GM12878 (cell line): ENCODE results near the gene WDR38. TPM values are rescaled to one million over a fixed set of nuclear protein-coding genes. Genes with fewer than 3 reads are reported as not detected.

Source experiments
- ATAC-seq: fragments of 200-7000 bp; cut with Tn5 transposase; 3 replicates; pipeline ENCODE4 v1.9.1; 2020; ENCODE audit warnings: mild to moderate bottlenecking, moderate library complexity
- BruUV-seq: library from RNA; stranded (reverse); fragments of 400-500 nt; replicated peaks from 2 replicates; lab custom pipeline; 2021; lab: Mats Ljungman, UMichigan
- CTCF ChIA-PET: fragments of 300-600 bp; sonication (Branson Sonifier 250); formaldehyde crosslinking; extraction: SDS; loops from one replicate; lab custom pipeline; 2021; ENCODE audit warnings: inconsistent platforms; lab: Yijun Ruan, JAX
- POLR2A ChIA-PET: fragments of 350-600 bp; formaldehyde crosslinking; extraction: SDS; loops from one replicate; lab custom pipeline; 2021; ENCODE audit warnings: inconsistent platforms; lab: Charles Lee
- RAD21 ChIA-PET: fragments of 300-600 bp; sonication (Branson Sonifier 250); formaldehyde crosslinking; loops from one replicate; lab custom pipeline; 2023; ENCODE audit warnings: antibody characterized with exemption; ENCODE audit not compliant: unreplicated experiment; lab: Charles Lee
- SMC1A ChIA-PET: fragments of 300-600 bp; sonication (Branson Sonifier 250); formaldehyde crosslinking; loops from one replicate; lab custom pipeline; 2023; ENCODE audit not compliant: unreplicated experiment, uncharacterized antibody; lab: Charles Lee
- DNase-seq: peaks from one replicate; pipeline ENCODE4 v3.0.0-alpha.2; 2011; ENCODE audit warnings: low read depth, low spot score
- FAIRE-seq: peaks from 3 replicates; lab custom pipeline; 2011; peaks lifted over from hg19 to GRCh38; lab: Jason Lieb, UNC
- H2AFZ ChIP-seq: 2 replicates; pipeline ENCODE4 v1.6.0; 2011; ENCODE audit warnings: low read depth, low read length, control low read depth; ENCODE audit not compliant: control insufficient read depth
- H3K27ac ChIP-seq: 2 replicates; pipeline ENCODE4 v1.5.1; 2011; ENCODE audit warnings: control low read depth; ENCODE audit not compliant: control insufficient read depth, insufficient read depth
- H3K27me3 ChIP-seq, 2 experiments: replicated peaks in 1 of 2; 2 replicates each; pipeline versions ENCODE4 v1.6.0 to v1.6.1; 2011; ENCODE audit warnings: low read length in 1 of 2; ENCODE audit not compliant: control insufficient read depth in 2 of 2, insufficient read depth in 2 of 2
- H3K36me3 ChIP-seq, 2 experiments: 2 replicates each; pipeline ENCODE4 v1.5.1; 2011; ENCODE audit warnings: low read length in 1 of 2; ENCODE audit not compliant: control insufficient read depth in 2 of 2, insufficient read depth in 2 of 2
- H3K4me1 ChIP-seq: 2 replicates; pipeline ENCODE4 v1.6.1; 2011; ENCODE audit warnings: mild to moderate bottlenecking, low read length, moderate library complexity, mixed read lengths; ENCODE audit not compliant: control insufficient read depth, insufficient read depth
- H3K4me2 ChIP-seq: 2 replicates; pipeline ENCODE4 v1.6.0; 2011; ENCODE audit warnings: control low read depth; ENCODE audit not compliant: control insufficient read depth, insufficient read depth
- H3K4me3 ChIP-seq: fragments of 200-600 bp; sonication (generic); 2 replicates; pipeline ENCODE4 v1.5.1; 2016
- H3K79me2 ChIP-seq: 2 replicates; pipeline ENCODE4 v1.6.0; 2011; ENCODE audit warnings: low read length; ENCODE audit not compliant: control insufficient read depth, insufficient read depth
- H3K9ac ChIP-seq: 2 replicates; pipeline ENCODE4 v1.8.0; 2011; ENCODE audit warnings: low read length, control low read depth, mixed read lengths; ENCODE audit not compliant: control insufficient read depth, insufficient read depth
- H3K9me3 ChIP-seq: replicated peaks from 3 replicates; pipeline ENCODE4 v1.5.1; 2011; ENCODE audit warnings: mild to moderate bottlenecking, low read length; ENCODE audit not compliant: control insufficient read depth, insufficient read depth
- H4K20me1 ChIP-seq: 2 replicates; pipeline ENCODE4 v1.6.0; 2011; ENCODE audit not compliant: control insufficient read depth, insufficient read depth
- BACH1 ChIP-seq: fragments of 450-650 bp; IDR thresholded peaks from 2 replicates; pipeline ENCODE4 v1.6.1; 2017; ENCODE audit warnings: mild to moderate bottlenecking, borderline replicate concordance
- EED ChIP-seq: sonication (generic); IDR thresholded peaks from 2 replicates; pipeline ENCODE4 v1.6.1; 2016; ENCODE audit warnings: antibody characterized with exemption, low read depth
- HCFC1 ChIP-seq: fragments of 150-350 bp; IDR thresholded peaks from 2 replicates; pipeline ENCODE4 v1.6.1; 2014; ENCODE audit warnings: low read length
- LARP7 ChIP-seq: fragments of 450-650 bp; IDR thresholded peaks from 2 replicates; pipeline ENCODE4 v1.6.1; 2017; ENCODE audit warnings: mild to moderate bottlenecking
- NRF1 ChIP-seq: conservative IDR thresholded peaks from 2 replicates; pipeline ENCODE4 v1.6.1; 2011; ENCODE audit warnings: mild to moderate bottlenecking, low read depth, low read length, improper control_type of control experiment
- RAD51 ChIP-seq: fragments of 450-650 bp; IDR thresholded peaks from 2 replicates; pipeline ENCODE4 v1.6.1; 2016; ENCODE audit warnings: moderate library complexity, mild to moderate bottlenecking, inconsistent platforms
- RBBP5 ChIP-seq: fragments of 200-600 bp; sonication (generic); conservative IDR thresholded peaks from 2 replicates; pipeline ENCODE4 v1.6.1; 2016
- ZBTB33 ChIP-seq: fragments of 450-650 bp; IDR thresholded peaks from 2 replicates; pipeline ENCODE4 v1.6.1; 2017; ENCODE audit warnings: mild to moderate bottlenecking
- ZNF274 ChIP-seq: IDR thresholded peaks from one replicate; pipeline ENCODE4 v1.8.0; 2011; ENCODE audit not compliant: insufficient read length, insufficient read depth
- WGBS: methylation state at CpG from one replicate; pipeline ENCODE4 v1.1.6; 2016; ENCODE audit warnings: low lambda C conversion rate; ENCODE audit not compliant: insufficient replicate concordance, insufficient coverage; ENCODE audit errors: missing lambda C conversion rate; 5-methylcytosine and 5-hydroxymethylcytosine counted together
- in situ Hi-C: fragments of 300-500 bp; cut with MboI; formaldehyde crosslinking; loops from 9 replicates; pipeline ENCODE4 v1.14.3; 2018; ENCODE audit warnings: mixed read lengths
- intact Hi-C: fragments of 100-400 bp; cut with micrococcal nuclease; formaldehyde crosslinking; loops from one replicate; pipeline ENCODE4 v1.14.2; 2022; ENCODE audit not compliant: unreplicated experiment
- polyA plus RNA-seq, 11 experiments: library from polyadenylated mRNA; depleted of rRNA in 4 of 11; unstranded in 6 of 11; stranded (reverse) in 5 of 11; fragments of >200 nt; fragmentation: Nextera tagmentation in 4 of 11; fragmentation: Illumina TruSeq in 1 of 11; extraction: Ambion mirVana in 4 of 11; extraction: Trizol in 1 of 11; gene quantifications; 1 replicate in 1 of 11; 2 replicates in 10 of 11; pipeline versions ENCODE4 v1.2.1 to v1.2.3, GENCODE V29; 2011 to 2016; ENCODE audit warnings: inconsistent platforms in 2 of 11, missing spikeins in 2 of 11, low read depth in 1 of 11
- total RNA-seq, 4 experiments: library from RNA; depleted of rRNA in 3 of 4; stranded (reverse); fragments of >200 nt in 3 of 4; fragmentation: Illumina TruSeq in 1 of 4; extraction: Trizol in 1 of 4; gene quantifications; 2 replicates each; pipeline versions ENCODE4 v1.2.1 to v1.2.3, GENCODE V29; 2013 to 2021
- TF ChIP-seq, protein P1 (sequence below): fragments of 450-650 bp; IDR thresholded peaks from 2 replicates; pipeline ENCODE4 v1.6.1; 2017; ENCODE audit warnings: mild to moderate bottlenecking, moderate library complexity
- TF ChIP-seq, protein P2 (sequence below): fragments of 450-650 bp; IDR thresholded peaks from 2 replicates; pipeline ENCODE4 v1.6.1; 2017; ENCODE audit warnings: antibody characterized with exemption, mild to moderate bottlenecking, moderate library complexity

Gene WDR38
- total and polyA plus RNA-seq, 10 of the 15 experiments (the other 5 are each of a cell fraction or from before 2014, with no cell fraction given): not detected

GRCh38 chr9:124854822-124855221, 1.6 kb downstream of the WDR38 start:
- Histone ChIP-seq H3K27me3 (no peaks in the 10 kb centered on the region), H3K36me3 (peaks cover 23 to 27% of the 10 kb centered on the region in 2 experiments; a peak in 3 of 4 replicates), H3K9ac (no peak overlapping the region), H3K4me3 (no peak overlapping the region), H4K20me1 (peaks cover 10% of the 10 kb centered on the region), H2AFZ (no peak overlapping the region), H3K27ac (no peak overlapping the region), H3K4me1 (peaks cover 11% of the 10 kb centered on the region), H3K9me3 (no peaks in the 10 kb centered on the region), H3K79me2 (peaks cover 20% of the 10 kb centered on the region), H3K4me2 (no peak overlapping the region)
- in situ Hi-C loops: loop anchor here (5.0 to 25.0 kb wide), 3 partner anchors 83 to 1943 kb away; partner anchors contain the start of genes NR6A1, RC3H2 and ZBTB6
- CTCF ChIA-PET: interaction anchor here (0.9 to 26.5 kb wide), 8 partner anchors 13 to 517 kb away, joined by 3 to 575 read pairs (median 36); partner anchors contain the start of genes NR6A1 and OLFML2A
- no peak for ATAC-seq
- intact Hi-C loops: loop anchor here (1.0 to 5.0 kb wide), 2 partner anchors 39 to 238 kb away; no protein-coding TSS in a partner anchor
- RAD21 ChIA-PET: interaction anchor here (1.0 to 9.5 kb wide), 5 partner anchors 16 to 82 kb away, joined by 3 to 180 read pairs (median 6); partner anchors contain the start of genes NR6A1 and OLFML2A
- FAIRE-seq: no peak
- no TSS peak for BruUV-seq
- 72% methylated on average over 7 of the region's 7 CpGs for WGBS
- SMC1A ChIA-PET: interaction anchor here (0.6 to 12.1 kb wide), 5 partner anchors 39 to 617 kb away, joined by 3 to 233 read pairs (median 8); partner anchors contain the start of genes NR6A1 and OLFML2A
- no peak for DNase-seq
- POLR2A ChIA-PET: interaction anchor here (0.6 to 1.4 kb wide), 4 partner anchors 31 to 84 kb away, joined by 3 to 4 read pairs (median 4); partner anchors contain the start of gene NR6A1
- TF ChIP-seq BACH1 (no peak), RBBP5 (no peak), EED (no peak), ZBTB33 (no peak), NRF1 (no peak), HCFC1 (no peak), LARP7 (no peak), ZNF274 (no peak), RAD51 (no peak)
- TF ChIP-seq, protein P1, sequence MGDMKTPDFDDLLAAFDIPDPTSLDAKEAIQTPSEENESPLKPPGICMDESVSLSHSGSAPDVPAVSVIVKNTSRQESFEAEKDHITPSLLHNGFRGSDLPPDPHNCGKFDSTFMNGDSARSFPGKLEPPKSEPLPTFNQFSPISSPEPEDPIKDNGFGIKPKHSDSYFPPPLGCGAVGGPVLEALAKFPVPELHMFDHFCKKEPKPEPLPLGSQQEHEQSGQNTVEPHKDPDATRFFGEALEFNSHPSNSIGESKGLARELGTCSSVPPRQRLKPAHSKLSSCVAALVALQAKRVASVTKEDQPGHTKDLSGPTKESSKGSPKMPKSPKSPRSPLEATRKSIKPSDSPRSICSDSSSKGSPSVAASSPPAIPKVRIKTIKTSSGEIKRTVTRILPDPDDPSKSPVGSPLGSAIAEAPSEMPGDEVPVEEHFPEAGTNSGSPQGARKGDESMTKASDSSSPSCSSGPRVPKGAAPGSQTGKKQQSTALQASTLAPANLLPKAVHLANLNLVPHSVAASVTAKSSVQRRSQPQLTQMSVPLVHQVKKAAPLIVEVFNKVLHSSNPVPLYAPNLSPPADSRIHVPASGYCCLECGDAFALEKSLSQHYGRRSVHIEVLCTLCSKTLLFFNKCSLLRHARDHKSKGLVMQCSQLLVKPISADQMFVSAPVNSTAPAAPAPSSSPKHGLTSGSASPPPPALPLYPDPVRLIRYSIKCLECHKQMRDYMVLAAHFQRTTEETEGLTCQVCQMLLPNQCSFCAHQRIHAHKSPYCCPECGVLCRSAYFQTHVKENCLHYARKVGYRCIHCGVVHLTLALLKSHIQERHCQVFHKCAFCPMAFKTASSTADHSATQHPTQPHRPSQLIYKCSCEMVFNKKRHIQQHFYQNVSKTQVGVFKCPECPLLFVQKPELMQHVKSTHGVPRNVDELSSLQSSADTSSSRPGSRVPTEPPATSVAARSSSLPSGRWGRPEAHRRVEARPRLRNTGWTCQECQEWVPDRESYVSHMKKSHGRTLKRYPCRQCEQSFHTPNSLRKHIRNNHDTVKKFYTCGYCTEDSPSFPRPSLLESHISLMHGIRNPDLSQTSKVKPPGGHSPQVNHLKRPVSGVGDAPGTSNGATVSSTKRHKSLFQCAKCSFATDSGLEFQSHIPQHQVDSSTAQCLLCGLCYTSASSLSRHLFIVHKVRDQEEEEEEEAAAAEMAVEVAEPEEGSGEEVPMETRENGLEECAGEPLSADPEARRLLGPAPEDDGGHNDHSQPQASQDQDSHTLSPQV: no peak
- TF ChIP-seq, protein P2, sequence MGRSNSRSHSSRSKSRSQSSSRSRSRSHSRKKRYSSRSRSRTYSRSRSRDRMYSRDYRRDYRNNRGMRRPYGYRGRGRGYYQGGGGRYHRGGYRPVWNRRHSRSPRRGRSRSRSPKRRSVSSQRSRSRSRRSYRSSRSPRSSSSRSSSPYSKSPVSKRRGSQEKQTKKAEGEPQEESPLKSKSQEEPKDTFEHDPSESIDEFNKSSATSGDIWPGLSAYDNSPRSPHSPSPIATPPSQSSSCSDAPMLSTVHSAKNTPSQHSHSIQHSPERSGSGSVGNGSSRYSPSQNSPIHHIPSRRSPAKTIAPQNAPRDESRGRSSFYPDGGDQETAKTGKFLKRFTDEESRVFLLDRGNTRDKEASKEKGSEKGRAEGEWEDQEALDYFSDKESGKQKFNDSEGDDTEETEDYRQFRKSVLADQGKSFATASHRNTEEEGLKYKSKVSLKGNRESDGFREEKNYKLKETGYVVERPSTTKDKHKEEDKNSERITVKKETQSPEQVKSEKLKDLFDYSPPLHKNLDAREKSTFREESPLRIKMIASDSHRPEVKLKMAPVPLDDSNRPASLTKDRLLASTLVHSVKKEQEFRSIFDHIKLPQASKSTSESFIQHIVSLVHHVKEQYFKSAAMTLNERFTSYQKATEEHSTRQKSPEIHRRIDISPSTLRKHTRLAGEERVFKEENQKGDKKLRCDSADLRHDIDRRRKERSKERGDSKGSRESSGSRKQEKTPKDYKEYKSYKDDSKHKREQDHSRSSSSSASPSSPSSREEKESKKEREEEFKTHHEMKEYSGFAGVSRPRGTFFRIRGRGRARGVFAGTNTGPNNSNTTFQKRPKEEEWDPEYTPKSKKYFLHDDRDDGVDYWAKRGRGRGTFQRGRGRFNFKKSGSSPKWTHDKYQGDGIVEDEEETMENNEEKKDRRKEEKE: no peak
